SK-N-SH (cell line): ENCODE data around the gene PYDC1.

ENCODE experiments used
- CHD2 ChIP-seq: fragments of 150-350 bp; IDR thresholded peaks from 2 replicates; pipeline ENCODE4 v1.6.1; 2018; ENCODE audit warnings: low read length; ENCODE audit not compliant: partially characterized antibody
- CTCF ChIP-seq: fragments of 200-600 bp; sonication (generic); IDR thresholded peaks from 2 replicates; pipeline ENCODE4 v1.6.1; 2017; ENCODE audit warnings: antibody characterized with exemption, mild to moderate bottlenecking, moderate library complexity
- FOXJ3 ChIP-seq: sonication (generic); formaldehyde crosslinking; IDR thresholded peaks from 2 replicates; pipeline ENCODE4 v1.5.1; 2020; ENCODE audit warnings: mild to moderate bottlenecking, missing genetic modification reagents
- GABPA ChIP-seq: IDR thresholded peaks from 2 replicates; pipeline ENCODE4 v1.4.0; 2012; ENCODE audit warnings: low read depth, mild to moderate bottlenecking
- POLR2AphosphoS5 ChIP-seq: IDR thresholded peaks from 2 replicates; pipeline ENCODE4 v1.6.1; 2012; ENCODE audit warnings: low read depth, low read length
- RAD21 ChIP-seq: IDR thresholded peaks from 2 replicates; pipeline ENCODE4 v1.6.1; 2012; ENCODE audit warnings: mild to moderate bottlenecking, low read length
- RCOR1 ChIP-seq: fragments of 150-350 bp; IDR thresholded peaks from 2 replicates; pipeline ENCODE4 v1.6.1; 2017; ENCODE audit warnings: antibody characterized with exemption, low read length
- SMC3 ChIP-seq: IDR thresholded peaks from 2 replicates; pipeline ENCODE4 v1.6.1; 2012; ENCODE audit warnings: low read depth, low read length, improper control_type of control experiment
- ZBTB33 ChIP-seq: IDR thresholded peaks from 2 replicates; pipeline ENCODE4 v1.4.0; 2012; ENCODE audit warnings: low read depth, borderline replicate concordance

GRCh38 chr16:31200821-31201568 is 15.9 kb downstream of the PYDC1 start:
- TF ChIP-seq CTCF = peak; percentile 21; the same call in 1 of the 2 replicates
- TF ChIP-seq ZBTB33 = no peak
- no peak for TF ChIP-seq POLR2AphosphoS5
- no peak for TF ChIP-seq SMC3
- no peak for TF ChIP-seq RCOR1
- no peak for TF ChIP-seq RAD21
- no peak for TF ChIP-seq FOXJ3
- no peak for TF ChIP-seq GABPA
- no peak for TF ChIP-seq CHD2
